Fibroblast of lung (primary cell): ENCODE measurements around the gene ISYNA1.

Experiments
- EZH2 ChIP-seq: IDR thresholded peaks from 2 replicates; pipeline ENCODE4 v1.5.1; 2012; ENCODE audit warnings: low read length, control low read depth, mild to moderate bottlenecking; ENCODE audit errors: missing control alignments
- TF ChIP-seq, protein P1 (sequence below), 2 donors: IDR thresholded peaks in 1 of 2; conservative IDR thresholded peaks in 1 of 2; 1 replicate in 1 of 2; 2 replicates in 1 of 2; pipeline ENCODE4 v1.5.1; 2011 to 2012; ENCODE audit warnings: low read length in 2 of 2, control low read depth in 1 of 2, inconsistent platforms in 1 of 2, low read depth in 1 of 2, mild to moderate bottlenecking in 1 of 2

DNA sequence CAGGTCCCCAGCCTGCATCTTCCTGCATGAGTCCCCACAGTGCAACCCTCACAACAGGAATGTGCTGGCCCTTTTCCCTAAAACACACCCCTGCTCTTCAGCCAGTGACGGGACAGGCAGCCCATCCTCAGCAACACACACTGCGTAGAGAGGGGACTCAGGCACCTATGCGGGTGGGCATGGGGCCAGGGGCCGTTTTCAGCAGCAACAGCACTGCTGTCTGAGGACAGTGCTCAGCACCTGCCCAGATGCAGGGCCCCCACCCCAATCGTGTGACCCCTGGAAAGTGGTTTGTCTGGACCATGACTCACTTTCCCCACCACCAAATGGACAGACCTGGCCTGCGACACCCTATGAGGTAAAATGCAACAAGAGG, 28.0 kb upstream of the ISYNA1 start:
- TF ChIP-seq, protein P1, sequence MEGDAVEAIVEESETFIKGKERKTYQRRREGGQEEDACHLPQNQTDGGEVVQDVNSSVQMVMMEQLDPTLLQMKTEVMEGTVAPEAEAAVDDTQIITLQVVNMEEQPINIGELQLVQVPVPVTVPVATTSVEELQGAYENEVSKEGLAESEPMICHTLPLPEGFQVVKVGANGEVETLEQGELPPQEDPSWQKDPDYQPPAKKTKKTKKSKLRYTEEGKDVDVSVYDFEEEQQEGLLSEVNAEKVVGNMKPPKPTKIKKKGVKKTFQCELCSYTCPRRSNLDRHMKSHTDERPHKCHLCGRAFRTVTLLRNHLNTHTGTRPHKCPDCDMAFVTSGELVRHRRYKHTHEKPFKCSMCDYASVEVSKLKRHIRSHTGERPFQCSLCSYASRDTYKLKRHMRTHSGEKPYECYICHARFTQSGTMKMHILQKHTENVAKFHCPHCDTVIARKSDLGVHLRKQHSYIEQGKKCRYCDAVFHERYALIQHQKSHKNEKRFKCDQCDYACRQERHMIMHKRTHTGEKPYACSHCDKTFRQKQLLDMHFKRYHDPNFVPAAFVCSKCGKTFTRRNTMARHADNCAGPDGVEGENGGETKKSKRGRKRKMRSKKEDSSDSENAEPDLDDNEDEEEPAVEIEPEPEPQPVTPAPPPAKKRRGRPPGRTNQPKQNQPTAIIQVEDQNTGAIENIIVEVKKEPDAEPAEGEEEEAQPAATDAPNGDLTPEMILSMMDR (conservative IDR thresholded peaks at IDR 0.05 in 1 of 2, IDR thresholded peaks at IDR 0.05 in 1 of 2; ENCODE audit: low read depth in 1 of 2, low read length in 2 of 2): no peak
- no peak for TF ChIP-seq EZH2
